Measurements from ENCODE around the gene SLC16A7.

Gene SLC16A7

GRCh38 chr12:59626382-59626781, 30.6 kb downstream of the SLC16A7 start:
- no peak for ATAC-seq
- TF ChIP-seq ZFP3 (CRISPR knock-in tag; IDR thresholded peaks at IDR 0.05) (no peak), ISL1 (CRISPR knock-in tag; IDR thresholded peaks at IDR 0.05) (no peak), CREB5 (CRISPR knock-in tag; IDR thresholded peaks at IDR 0.05; ENCODE audit: low read depth) (no peak), ARNTL (CRISPR knock-in tag; IDR thresholded peaks at IDR 0.05; ENCODE audit: borderline replicate concordance, low read depth) (no peak), ZFP30 (CRISPR knock-in tag; IDR thresholded peaks at IDR 0.05) (no peak), TOX (CRISPR knock-in tag; IDR thresholded peaks at IDR 0.05; ENCODE audit: borderline replicate concordance) (no peak)
- TF ChIP-seq, protein P1, sequence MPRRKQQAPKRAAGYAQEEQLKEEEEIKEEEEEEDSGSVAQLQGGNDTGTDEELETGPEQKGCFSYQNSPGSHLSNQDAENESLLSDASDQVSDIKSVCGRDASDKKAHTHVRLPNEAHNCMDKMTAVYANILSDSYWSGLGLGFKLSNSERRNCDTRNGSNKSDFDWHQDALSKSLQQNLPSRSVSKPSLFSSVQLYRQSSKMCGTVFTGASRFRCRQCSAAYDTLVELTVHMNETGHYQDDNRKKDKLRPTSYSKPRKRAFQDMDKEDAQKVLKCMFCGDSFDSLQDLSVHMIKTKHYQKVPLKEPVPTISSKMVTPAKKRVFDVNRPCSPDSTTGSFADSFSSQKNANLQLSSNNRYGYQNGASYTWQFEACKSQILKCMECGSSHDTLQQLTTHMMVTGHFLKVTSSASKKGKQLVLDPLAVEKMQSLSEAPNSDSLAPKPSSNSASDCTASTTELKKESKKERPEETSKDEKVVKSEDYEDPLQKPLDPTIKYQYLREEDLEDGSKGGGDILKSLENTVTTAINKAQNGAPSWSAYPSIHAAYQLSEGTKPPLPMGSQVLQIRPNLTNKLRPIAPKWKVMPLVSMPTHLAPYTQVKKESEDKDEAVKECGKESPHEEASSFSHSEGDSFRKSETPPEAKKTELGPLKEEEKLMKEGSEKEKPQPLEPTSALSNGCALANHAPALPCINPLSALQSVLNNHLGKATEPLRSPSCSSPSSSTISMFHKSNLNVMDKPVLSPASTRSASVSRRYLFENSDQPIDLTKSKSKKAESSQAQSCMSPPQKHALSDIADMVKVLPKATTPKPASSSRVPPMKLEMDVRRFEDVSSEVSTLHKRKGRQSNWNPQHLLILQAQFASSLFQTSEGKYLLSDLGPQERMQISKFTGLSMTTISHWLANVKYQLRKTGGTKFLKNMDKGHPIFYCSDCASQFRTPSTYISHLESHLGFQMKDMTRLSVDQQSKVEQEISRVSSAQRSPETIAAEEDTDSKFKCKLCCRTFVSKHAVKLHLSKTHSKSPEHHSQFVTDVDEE (CRISPR knock-in tag; IDR thresholded peaks at IDR 0.05): no peak

DNA sequence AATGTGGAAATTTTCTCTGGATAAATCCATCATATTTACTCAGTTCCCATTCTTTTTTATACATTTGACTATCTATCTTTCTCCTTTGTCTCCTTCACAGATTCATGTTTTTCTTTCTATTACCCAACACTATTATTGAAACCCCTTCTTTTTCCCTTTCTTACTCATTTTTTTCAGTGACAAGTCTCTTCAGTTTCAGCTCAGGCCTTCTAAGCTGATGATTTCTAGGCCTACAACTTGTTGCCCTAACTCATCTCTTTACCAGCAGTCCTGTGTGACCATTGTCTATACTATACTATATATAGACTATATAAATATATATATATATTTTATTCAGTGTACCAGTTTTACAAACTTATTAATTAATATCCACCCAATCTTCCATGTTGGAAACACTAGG, 31.8 kb downstream of the SLC16A7 start:
- TF ChIP-seq TCF4 (CRISPR knock-in tag; IDR thresholded peaks at IDR 0.05; ENCODE audit: borderline replicate concordance): no peak
- no peak for TF ChIP-seq CSDC2 (CRISPR knock-in tag; IDR thresholded peaks at IDR 0.05)
- ATAC-seq: no peak

DNA sequence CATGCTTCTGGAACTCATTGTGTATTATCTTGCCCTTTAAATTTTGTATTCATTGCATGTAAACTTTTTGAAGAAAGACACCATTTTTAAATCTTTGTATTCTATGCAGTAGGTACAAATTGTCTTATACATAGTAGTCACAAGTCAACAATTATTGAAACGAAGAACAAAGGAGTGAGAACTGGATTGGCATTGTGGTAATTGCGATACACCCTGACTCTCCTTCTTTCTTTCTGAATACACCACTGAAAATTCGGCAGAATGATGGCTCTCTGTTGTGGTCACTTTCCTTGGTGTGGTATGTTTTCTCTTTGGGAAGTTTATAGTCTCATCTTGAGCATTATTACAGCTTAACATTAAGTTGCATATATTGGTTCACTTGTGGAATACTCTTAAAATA, 34.1 kb downstream of the SLC16A7 start:
- ATAC-seq: no peak
- TF ChIP-seq ZNF8 (CRISPR knock-in tag; IDR thresholded peaks at IDR 0.05) (no peak), ARNTL (CRISPR knock-in tag; IDR thresholded peaks at IDR 0.05; ENCODE audit: borderline replicate concordance, low read depth) (no peak), ESRRG (CRISPR knock-in tag; IDR thresholded peaks at IDR 0.05) (no peak), TCF4 (CRISPR knock-in tag; IDR thresholded peaks at IDR 0.05; ENCODE audit: borderline replicate concordance) (no peak), ISL1 (CRISPR knock-in tag; IDR thresholded peaks at IDR 0.05) (no peak), PPARA (CRISPR knock-in tag; IDR thresholded peaks at IDR 0.05; ENCODE audit: borderline replicate concordance) (no peak), ZFP3 (CRISPR knock-in tag; IDR thresholded peaks at IDR 0.05) (no peak), RARB (CRISPR knock-in tag; IDR thresholded peaks at IDR 0.05) (no peak), GLIS3 (CRISPR knock-in tag; IDR thresholded peaks at IDR 0.05) (no peak), ZNF565 (CRISPR knock-in tag; conservative IDR thresholded peaks at IDR 0.05; ENCODE audit: low read depth) (no peak), CSDC2 (CRISPR knock-in tag; IDR thresholded peaks at IDR 0.05) (no peak)

DNA sequence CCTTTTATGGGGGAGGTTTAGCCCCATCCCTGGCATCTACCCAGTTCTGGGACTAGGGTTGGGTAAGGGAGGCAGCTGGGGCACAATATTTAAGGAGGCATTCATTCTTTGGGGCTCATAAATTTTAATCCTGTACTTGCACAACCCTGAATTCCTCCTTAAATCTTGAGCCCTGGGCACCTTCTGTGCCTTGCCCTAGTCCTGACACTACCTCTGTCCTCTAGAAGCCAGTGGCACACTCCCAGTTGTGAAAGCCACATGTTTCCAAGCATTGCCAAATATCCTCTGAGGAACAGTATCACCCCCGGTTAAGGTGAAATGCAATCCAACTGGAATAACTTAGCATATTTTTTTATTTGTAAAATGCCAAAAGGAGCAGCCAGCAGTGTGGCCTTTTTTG, 36.6 kb downstream of the SLC16A7 start:
- TF ChIP-seq TCF4 (CRISPR knock-in tag; IDR thresholded peaks at IDR 0.05; ENCODE audit: borderline replicate concordance) (no peak), POU6F1 (CRISPR knock-in tag; IDR thresholded peaks at IDR 0.05; ENCODE audit: borderline replicate concordance, low read depth) (no peak), CREB5 (CRISPR knock-in tag; IDR thresholded peaks at IDR 0.05; ENCODE audit: low read depth) (no peak), ISL1 (CRISPR knock-in tag; IDR thresholded peaks at IDR 0.05) (no peak), RARB (CRISPR knock-in tag; IDR thresholded peaks at IDR 0.05) (no peak), ARNTL (CRISPR knock-in tag; IDR thresholded peaks at IDR 0.05; ENCODE audit: borderline replicate concordance, low read depth) (no peak), PATZ1 (CRISPR knock-in tag; IDR thresholded peaks at IDR 0.05; ENCODE audit: borderline replicate concordance) (no peak), TOX (CRISPR knock-in tag; IDR thresholded peaks at IDR 0.05; ENCODE audit: borderline replicate concordance) (no peak), ZFP3 (CRISPR knock-in tag; IDR thresholded peaks at IDR 0.05) (no peak), ZNF8 (CRISPR knock-in tag; IDR thresholded peaks at IDR 0.05) (no peak), ZNF565 (CRISPR knock-in tag; conservative IDR thresholded peaks at IDR 0.05; ENCODE audit: low read depth) (no peak), GLIS3 (CRISPR knock-in tag; IDR thresholded peaks at IDR 0.05) (no peak), OSR1 (CRISPR knock-in tag; IDR thresholded peaks at IDR 0.05) (no peak), ZFP30 (CRISPR knock-in tag; IDR thresholded peaks at IDR 0.05) (no peak)
- TF ChIP-seq, protein P2, sequence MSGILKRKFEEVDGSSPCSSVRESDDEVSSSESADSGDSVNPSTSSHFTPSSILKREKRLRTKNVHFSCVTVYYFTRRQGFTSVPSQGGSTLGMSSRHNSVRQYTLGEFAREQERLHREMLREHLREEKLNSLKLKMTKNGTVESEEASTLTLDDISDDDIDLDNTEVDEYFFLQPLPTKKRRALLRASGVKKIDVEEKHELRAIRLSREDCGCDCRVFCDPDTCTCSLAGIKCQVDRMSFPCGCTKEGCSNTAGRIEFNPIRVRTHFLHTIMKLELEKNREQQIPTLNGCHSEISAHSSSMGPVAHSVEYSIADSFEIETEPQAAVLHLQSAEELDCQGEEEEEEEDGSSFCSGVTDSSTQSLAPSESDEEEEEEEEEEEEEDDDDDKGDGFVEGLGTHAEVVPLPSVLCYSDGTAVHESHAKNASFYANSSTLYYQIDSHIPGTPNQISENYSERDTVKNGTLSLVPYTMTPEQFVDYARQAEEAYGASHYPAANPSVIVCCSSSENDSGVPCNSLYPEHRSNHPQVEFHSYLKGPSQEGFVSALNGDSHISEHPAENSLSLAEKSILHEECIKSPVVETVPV (CRISPR knock-in tag; IDR thresholded peaks at IDR 0.05): no peak
- TF ChIP-seq, protein P1 (CRISPR knock-in tag; IDR thresholded peaks at IDR 0.05): no peak
- no peak for ATAC-seq
